K562 (cell line): ENCODE results near the gene ADK.

Experiments used
- POLR2AphosphoS5 ChIP-seq: IDR thresholded peaks from 2 replicates; pipeline ENCODE4 v1.6.1; 2011; ENCODE audit warnings: mild to moderate bottlenecking, low read depth, low read length, moderate library complexity; ENCODE audit not compliant: control insufficient read depth, insufficient read depth
- RAD51 ChIP-seq: fragments of 450-650 bp; IDR thresholded peaks from 2 replicates; pipeline ENCODE4 v1.7.1; 2016; ENCODE audit warnings: low read depth, mild to moderate bottlenecking, borderline replicate concordance
- SP2 ChIP-seq: IDR thresholded peaks from 2 replicates; pipeline ENCODE4 v1.6.1; 2011; ENCODE audit warnings: mild to moderate bottlenecking, low read depth, low read length, moderate library complexity; ENCODE audit not compliant: poor library complexity, severe bottlenecking; ENCODE audit errors: extremely low read depth

DNA sequence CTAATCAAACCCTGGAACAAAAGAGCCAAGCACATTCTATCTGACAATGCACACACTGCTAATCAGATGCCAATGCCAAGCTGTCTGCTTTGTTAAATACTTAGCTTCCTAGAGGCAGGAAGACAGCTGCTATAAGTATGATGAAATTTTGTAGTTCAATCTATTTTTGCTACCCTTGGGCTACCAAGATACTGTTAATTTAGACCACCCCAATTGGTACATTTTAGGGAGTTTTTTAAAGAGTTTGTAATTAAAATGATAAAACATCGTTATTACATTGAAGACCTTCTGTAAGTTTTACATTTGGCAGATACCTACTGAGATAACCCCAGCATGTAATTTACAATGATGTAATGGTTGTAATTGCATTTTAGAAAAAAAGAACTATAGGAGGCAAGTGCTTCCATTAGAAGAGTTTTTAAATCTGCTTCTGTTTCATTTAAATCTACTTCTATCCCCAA lies 268.5 kb downstream of the ADK start:
- TF ChIP-seq SP2 = no peak
- TF ChIP-seq POLR2AphosphoS5 = no peak
- TF ChIP-seq RAD51 = no peak
